Fibroblast of the aortic adventitia (primary cell): ENCODE data around the gene TRPV5. TPM values are rescaled to one million over a fixed set of nuclear protein-coding genes. Genes with fewer than 3 reads are reported as not detected.

Source experiments
- DNase-seq: peaks from one replicate; pipeline ENCODE4 v3.0.0-alpha.2; 2010; ENCODE audit warnings: low read depth
- H3K4me3 ChIP-seq: 2 replicates; pipeline ENCODE4 v1.5.1; 2011; ENCODE audit warnings: low read depth, mild to moderate bottlenecking, control low read depth, low read length, moderate library complexity
- total RNA-seq: library from RNA; depleted of rRNA; stranded (reverse); fragments of >200 nt; gene quantifications from 2 replicates; pipeline ENCODE4 v1.2.3, GENCODE V29; 2012; ENCODE audit warnings: low replicate concordance
- TF ChIP-seq, protein P1 (sequence below): IDR thresholded peaks from 2 replicates; pipeline ENCODE4 v1.5.1; 2011; ENCODE audit warnings: mild to moderate bottlenecking, low read length, control low read depth, inconsistent platforms; ENCODE audit not compliant: insufficient read depth

Gene TRPV5
- total RNA-seq, 1 donor = not detected

DNA sequence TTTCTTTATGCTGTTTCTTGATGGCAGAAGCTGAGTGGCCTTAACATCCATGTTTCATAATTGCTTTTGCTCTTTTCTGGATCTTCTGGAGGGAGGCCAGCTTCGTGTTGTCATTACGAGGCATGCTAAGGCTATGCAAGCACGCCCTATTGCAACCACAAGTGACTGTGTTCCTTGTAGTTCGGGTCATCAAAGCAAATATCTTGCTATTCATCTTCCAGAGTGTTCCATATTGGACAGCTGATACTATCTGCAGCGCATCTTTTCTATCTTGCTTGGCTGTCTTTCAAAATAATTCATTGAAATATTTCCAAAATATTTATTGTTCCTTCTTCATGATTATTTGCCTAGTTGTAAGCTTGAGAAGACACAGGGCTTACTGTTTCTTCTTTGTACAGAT is 73.7 kb downstream of the TRPV5 start:
- DNase-seq = peak; percentile 77
- TF ChIP-seq, protein P1, sequence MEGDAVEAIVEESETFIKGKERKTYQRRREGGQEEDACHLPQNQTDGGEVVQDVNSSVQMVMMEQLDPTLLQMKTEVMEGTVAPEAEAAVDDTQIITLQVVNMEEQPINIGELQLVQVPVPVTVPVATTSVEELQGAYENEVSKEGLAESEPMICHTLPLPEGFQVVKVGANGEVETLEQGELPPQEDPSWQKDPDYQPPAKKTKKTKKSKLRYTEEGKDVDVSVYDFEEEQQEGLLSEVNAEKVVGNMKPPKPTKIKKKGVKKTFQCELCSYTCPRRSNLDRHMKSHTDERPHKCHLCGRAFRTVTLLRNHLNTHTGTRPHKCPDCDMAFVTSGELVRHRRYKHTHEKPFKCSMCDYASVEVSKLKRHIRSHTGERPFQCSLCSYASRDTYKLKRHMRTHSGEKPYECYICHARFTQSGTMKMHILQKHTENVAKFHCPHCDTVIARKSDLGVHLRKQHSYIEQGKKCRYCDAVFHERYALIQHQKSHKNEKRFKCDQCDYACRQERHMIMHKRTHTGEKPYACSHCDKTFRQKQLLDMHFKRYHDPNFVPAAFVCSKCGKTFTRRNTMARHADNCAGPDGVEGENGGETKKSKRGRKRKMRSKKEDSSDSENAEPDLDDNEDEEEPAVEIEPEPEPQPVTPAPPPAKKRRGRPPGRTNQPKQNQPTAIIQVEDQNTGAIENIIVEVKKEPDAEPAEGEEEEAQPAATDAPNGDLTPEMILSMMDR = no peak
- H3K4me3 ChIP-seq = no peak overlapping the region

DNA sequence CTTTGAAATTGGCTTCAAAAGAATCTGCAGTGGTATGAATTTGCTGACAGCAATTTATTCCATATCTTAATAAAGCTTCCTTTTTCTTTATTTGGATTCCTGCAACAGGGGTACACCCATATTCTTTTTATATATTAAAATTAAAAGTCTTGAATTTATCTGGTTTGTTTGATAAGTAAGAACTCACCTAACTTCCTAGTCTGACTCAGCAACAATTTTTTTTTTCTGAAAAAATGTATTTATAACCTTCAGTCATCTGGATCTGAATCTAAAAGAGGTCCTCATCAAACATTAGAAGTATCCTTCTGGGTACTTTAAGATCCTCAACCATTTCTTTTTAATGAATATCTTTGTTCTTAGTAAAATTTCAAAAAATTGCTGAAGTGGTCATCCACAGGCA is 74.1 kb downstream of the TRPV5 start:
- H3K4me3 ChIP-seq = no peak overlapping the region
- TF ChIP-seq, protein P1 = no peak
- no peak for DNase-seq

Other genes with a start within 250 kb of the TRPV5 start
- gene PRSS1, start 184.3 kb downstream of the TRPV5 start, total RNA-seq = not detected in 2 replicates
- not detected in 2 replicates for gene PRSS2, start 162.8 kb downstream of the TRPV5 start, total RNA-seq
- gene EPHB6, start 78.7 kb downstream of the TRPV5 start, total RNA-seq = 11.0 and 15.2 TPM in 2 replicates
- 0.08 TPM in 1 of 2 replicates, not detected in the other for gene TRPV6, start 48.0 kb downstream of the TRPV5 start, total RNA-seq
- not detected in 2 replicates for gene LLCFC1, start 5.7 kb upstream of the TRPV5 start, total RNA-seq
- not detected in 2 replicates for gene KEL, start 28.6 kb upstream of the TRPV5 start, total RNA-seq
- not detected in 2 replicates for gene OR9A2, start 93.4 kb upstream of the TRPV5 start, total RNA-seq
- gene OR6V1, start 118.6 kb upstream of the TRPV5 start, total RNA-seq = not detected in 2 replicates
- gene PIP, start 198.3 kb upstream of the TRPV5 start, total RNA-seq = not detected in 2 replicates
- not detected in 2 replicates for gene TAS2R39, start 249.7 kb upstream of the TRPV5 start, total RNA-seq